Measurements from ENCODE around the gene TM4SF5.

DNA sequence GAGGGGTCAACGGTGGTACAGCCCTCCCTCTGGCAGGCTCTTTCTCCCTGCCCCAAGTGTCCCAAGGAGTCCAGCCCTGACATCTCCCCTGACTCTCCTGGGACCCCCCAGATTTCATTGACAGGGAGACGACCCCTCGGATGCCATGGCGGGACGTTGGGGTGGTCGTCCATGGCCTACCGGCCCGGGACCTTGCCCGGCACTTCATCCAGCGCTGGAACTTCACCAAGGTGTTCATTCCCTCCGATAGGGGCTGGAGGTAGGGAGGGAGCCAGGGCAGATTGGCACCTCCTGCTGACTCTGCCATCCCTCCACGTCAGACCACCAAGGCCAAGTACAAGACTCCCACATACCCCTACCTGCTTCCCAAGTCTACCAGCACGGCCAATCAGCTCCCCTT, 45.1 kb downstream of the TM4SF5 start:
- TF ChIP-seq, protein P1, sequence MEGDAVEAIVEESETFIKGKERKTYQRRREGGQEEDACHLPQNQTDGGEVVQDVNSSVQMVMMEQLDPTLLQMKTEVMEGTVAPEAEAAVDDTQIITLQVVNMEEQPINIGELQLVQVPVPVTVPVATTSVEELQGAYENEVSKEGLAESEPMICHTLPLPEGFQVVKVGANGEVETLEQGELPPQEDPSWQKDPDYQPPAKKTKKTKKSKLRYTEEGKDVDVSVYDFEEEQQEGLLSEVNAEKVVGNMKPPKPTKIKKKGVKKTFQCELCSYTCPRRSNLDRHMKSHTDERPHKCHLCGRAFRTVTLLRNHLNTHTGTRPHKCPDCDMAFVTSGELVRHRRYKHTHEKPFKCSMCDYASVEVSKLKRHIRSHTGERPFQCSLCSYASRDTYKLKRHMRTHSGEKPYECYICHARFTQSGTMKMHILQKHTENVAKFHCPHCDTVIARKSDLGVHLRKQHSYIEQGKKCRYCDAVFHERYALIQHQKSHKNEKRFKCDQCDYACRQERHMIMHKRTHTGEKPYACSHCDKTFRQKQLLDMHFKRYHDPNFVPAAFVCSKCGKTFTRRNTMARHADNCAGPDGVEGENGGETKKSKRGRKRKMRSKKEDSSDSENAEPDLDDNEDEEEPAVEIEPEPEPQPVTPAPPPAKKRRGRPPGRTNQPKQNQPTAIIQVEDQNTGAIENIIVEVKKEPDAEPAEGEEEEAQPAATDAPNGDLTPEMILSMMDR (IDR thresholded peaks at IDR 0.05): no peak
- no peak for TF ChIP-seq POLR2A (IDR thresholded peaks at IDR 0.05)
